Fibroblast of lung (primary cell): ENCODE data around the gene FYN. TPM values are rescaled to one million over a fixed set of nuclear protein-coding genes. Genes with fewer than 3 reads are reported as not detected.

Experiments used
- DNase-seq, 2 donors: peaks; one replicate each; pipeline versions ENCODE4 v3.0.0 to v3.0.0-alpha.2; 2010; ENCODE audit warnings: low read depth in 2 of 2
- H2AFZ ChIP-seq: 2 replicates; pipeline ENCODE4 v1.5.1; 2012; ENCODE audit warnings: low read length, control low read depth, inconsistent platforms
- H3K27ac ChIP-seq: 2 replicates; pipeline ENCODE4 v1.5.1; 2011; ENCODE audit warnings: low read length, control low read depth; ENCODE audit not compliant: insufficient read depth
- H3K27me3 ChIP-seq: 2 replicates; pipeline ENCODE4 v1.5.1; 2011; ENCODE audit warnings: mild to moderate bottlenecking, low read length; ENCODE audit not compliant: control insufficient read depth, insufficient read depth
- H3K36me3 ChIP-seq: 2 replicates; pipeline ENCODE4 v1.5.1; 2011; ENCODE audit warnings: low read length; ENCODE audit not compliant: control insufficient read depth, insufficient read depth
- H3K4me1 ChIP-seq: 2 replicates; pipeline ENCODE4 v1.5.1; 2011; ENCODE audit warnings: low read length; ENCODE audit not compliant: control insufficient read depth, insufficient read depth; ENCODE audit errors: extremely low read depth
- H3K4me2 ChIP-seq: 2 replicates; pipeline ENCODE4 v1.5.1; 2011; ENCODE audit warnings: low read length, control low read depth; ENCODE audit not compliant: insufficient read depth; ENCODE audit errors: extremely low read depth
- H3K4me3 ChIP-seq, 4 experiments: fragments of 200-600 bp in 1 of 4; sonication (generic) in 1 of 4; replicated peaks in 1 of 4; 2 replicates each; pipeline ENCODE4 v1.5.1; 2011 to 2016; ENCODE audit warnings: low read length in 4 of 4, low read depth in 3 of 4, mild to moderate bottlenecking in 3 of 4, control low read depth in 2 of 4, inconsistent platforms in 1 of 4, mixed read lengths in 1 of 4; ENCODE audit not compliant: insufficient read depth in 1 of 4; ENCODE audit errors: control extremely low read depth in 1 of 4
- H3K79me2 ChIP-seq: 2 replicates; pipeline ENCODE4 v1.5.1; 2012; ENCODE audit warnings: mild to moderate bottlenecking, low read length, inconsistent platforms; ENCODE audit not compliant: control insufficient read depth, insufficient read depth
- H3K9ac ChIP-seq: 2 replicates; pipeline ENCODE4 v1.5.1; 2011; ENCODE audit warnings: mild to moderate bottlenecking, low read length, control low read depth; ENCODE audit not compliant: insufficient read depth
- H3K9me3 ChIP-seq: 2 replicates; pipeline ENCODE4 v1.5.1; 2012; ENCODE audit warnings: low read depth, low read length; ENCODE audit not compliant: control insufficient read depth, insufficient read depth
- H4K20me1 ChIP-seq: 2 replicates; pipeline ENCODE4 v1.5.1; 2011; ENCODE audit warnings: low read length; ENCODE audit not compliant: control insufficient read depth, insufficient read depth; ENCODE audit errors: extremely low read depth
- CTCF ChIP-seq, 2 donors: IDR thresholded peaks in 1 of 2; conservative IDR thresholded peaks in 1 of 2; 1 replicate in 1 of 2; 2 replicates in 1 of 2; pipeline ENCODE4 v1.5.1; 2011 to 2012; ENCODE audit warnings: low read length in 2 of 2, control low read depth in 1 of 2, inconsistent platforms in 1 of 2, low read depth in 1 of 2, mild to moderate bottlenecking in 1 of 2
- EZH2 ChIP-seq: IDR thresholded peaks from 2 replicates; pipeline ENCODE4 v1.5.1; 2012; ENCODE audit warnings: low read length, control low read depth, mild to moderate bottlenecking; ENCODE audit errors: missing control alignments
- polyA plus RNA-seq, 2 donors: library from polyadenylated mRNA; depleted of rRNA in 1 of 2; stranded (reverse) in 1 of 2; unstranded in 1 of 2; fragments of >200 nt; gene quantifications; 2 replicates each; pipeline ENCODE4 v1.2.1, GENCODE V29; 2011 to 2012; ENCODE audit warnings: missing spikeins in 1 of 2
- total RNA-seq: library from RNA; depleted of rRNA; stranded (reverse); fragments of >200 nt; gene quantifications from 2 replicates; pipeline ENCODE4 v1.2.1, GENCODE V29; 2014

FYN gene
- total and polyA plus RNA-seq, 2 donors (not counting 1 experiment from before 2014, with no cell fraction given) = 64.7 TPM

GRCh38 chr6:111842891-111843290 is 30.4 kb downstream of the FYN start:
- Histone ChIP-seq H3K4me3 (no peak overlapping the region), H3K9me3 (no peaks in the 10 kb centered on the region), H3K79me2 (no peaks in the 10 kb centered on the region), H3K27me3 (no peaks in the 10 kb centered on the region), H2AFZ (no peak overlapping the region), H3K4me1 (peaks cover 6% of the 10 kb centered on the region), H3K9ac (no peak overlapping the region), H4K20me1 (no peaks in the 10 kb centered on the region), H3K27ac (no peak overlapping the region), H3K4me2 (peak overlapping the region; percentile 0), H3K36me3 (no peaks in the 10 kb centered on the region)
- TF ChIP-seq EZH2 (no peak), CTCF (conservative IDR thresholded peaks at IDR 0.05 in 1 of 2, IDR thresholded peaks at IDR 0.05 in 1 of 2; ENCODE audit: low read depth in 1 of 2, low read length in 2 of 2) (no peak)
- peak in 1 of 2 donors; percentile 73 for DNase-seq

GRCh38 chr6:111842271-111842822 is 30.9 kb downstream of the FYN start:
- no peak overlapping the region for H3K9ac ChIP-seq

GRCh38 chr6:111841822-111842221 is 31.4 kb downstream of the FYN start:
- Histone ChIP-seq H3K4me3 (no peak overlapping the region), H3K9me3 (no peaks in the 10 kb centered on the region), H2AFZ (no peak overlapping the region), H3K4me1 (peaks cover 6% of the 10 kb centered on the region), H3K79me2 (no peaks in the 10 kb centered on the region), H3K4me2 (no peak overlapping the region), H3K27me3 (no peaks in the 10 kb centered on the region), H3K27ac (peak overlapping the region; percentile 43), H3K9ac (no peak overlapping the region), H3K36me3 (no peaks in the 10 kb centered on the region), H4K20me1 (no peaks in the 10 kb centered on the region)
- TF ChIP-seq CTCF (conservative IDR thresholded peaks at IDR 0.05 in 1 of 2, IDR thresholded peaks at IDR 0.05 in 1 of 2; ENCODE audit: low read depth in 1 of 2, low read length in 2 of 2) (no peak), EZH2 (no peak)
- peak; percentile 65 to 98 for DNase-seq

More at GRCh38 chr6:111842271-111842822, 30.9 kb downstream of the FYN start:
- Histone ChIP-seq H3K4me3 (no peak overlapping the region), H3K79me2 (no peaks in the 10 kb centered on the region), H3K36me3 (no peaks in the 10 kb centered on the region), H3K4me1 (peaks cover 6% of the 10 kb centered on the region), H3K27me3 (no peaks in the 10 kb centered on the region), H3K4me2 (peak overlapping the region; percentile 0), H3K9me3 (no peaks in the 10 kb centered on the region), H4K20me1 (no peaks in the 10 kb centered on the region), H3K27ac (peak overlapping the region; percentile 43), H2AFZ (no peak overlapping the region)
- TF ChIP-seq EZH2 (no peak), CTCF (conservative IDR thresholded peaks at IDR 0.05 in 1 of 2, IDR thresholded peaks at IDR 0.05 in 1 of 2; ENCODE audit: low read depth in 1 of 2, low read length in 2 of 2) (no peak)
- no peak for DNase-seq
